B cell (primary cell): ENCODE results near the gene CLASRP. TPM values are rescaled to one million over a fixed set of nuclear protein-coding genes. Genes with fewer than 3 reads are reported as not detected.

Source experiments
- ATAC-seq: fragments of 200-7000 bp; cut with Tn5 transposase; one replicate; pipeline ENCODE4 v1.10.0; 2021; ENCODE audit warnings: low read depth, mild to moderate bottlenecking, moderate number of reproducible peaks, moderate library complexity
- CTCF ChIA-PET: fragments of 350-600 bp; sonication (Branson Sonifier 250); formaldehyde crosslinking; loops from one replicate; lab custom pipeline; 2021; ENCODE audit warnings: antibody characterized with exemption, inconsistent platforms; lab: Charles Lee
- POLR2A ChIA-PET: fragments of 350-600 bp; sonication (Branson Sonifier 250); formaldehyde crosslinking; loops from one replicate; lab custom pipeline; 2021; ENCODE audit warnings: antibody characterized with exemption; lab: Charles Lee
- DNase-seq: peaks from one replicate; pipeline ENCODE4 v3.0.0; 2013
- H2AFZ ChIP-seq: 2 replicates; pipeline ENCODE4 v1.6.1; 2012; ENCODE audit warnings: mild to moderate bottlenecking, low read depth, low read length; ENCODE audit not compliant: insufficient read depth, poor library complexity, severe bottlenecking
- H3K27ac ChIP-seq, 2 donors: 1 replicate in 1 of 2; 2 replicates in 1 of 2; pipeline ENCODE4 v1.5.1; 2012 to 2013; ENCODE audit warnings: low read length in 2 of 2, mild to moderate bottlenecking in 2 of 2, moderate library complexity in 1 of 2
- H3K27me3 ChIP-seq, 4 experiments: fragments of 200-600 bp in 1 of 4; sonication (generic) in 1 of 4; replicated peaks in 1 of 4; 1 replicate in 2 of 4; 2 replicates in 2 of 4; pipeline versions ENCODE4 v1.6.1 to v1.7.0; 2013 to 2016; ENCODE audit warnings: low read length in 3 of 4, mild to moderate bottlenecking in 2 of 4, mixed read lengths in 1 of 4, moderate library complexity in 1 of 4; ENCODE audit not compliant: insufficient read depth in 4 of 4, control insufficient read depth in 3 of 4; ENCODE audit errors: control extremely low read depth in 1 of 4
- H3K36me3 ChIP-seq, 2 experiments: replicated peaks in 1 of 2; 1 replicate in 1 of 2; 2 replicates in 1 of 2; pipeline versions ENCODE4 v1.6.1 to v1.7.1; 2013; ENCODE audit warnings: low read length in 1 of 2; ENCODE audit not compliant: insufficient read depth in 2 of 2, control insufficient read depth in 1 of 2; ENCODE audit errors: control extremely low read depth in 1 of 2, extremely low read depth in 1 of 2
- H3K4me1 ChIP-seq, 2 donors: fragments of 200-600 bp in 1 of 2; sonication (generic) in 1 of 2; 1 replicate in 1 of 2; 2 replicates in 1 of 2; pipeline versions ENCODE4 v1.5.1 to v1.6.1; 2013 to 2017; ENCODE audit warnings: low read length in 2 of 2; ENCODE audit not compliant: control insufficient read depth in 2 of 2, insufficient read depth in 2 of 2
- H3K4me2 ChIP-seq: replicated peaks from 2 replicates; pipeline ENCODE3; 2012; ENCODE audit warnings: mild to moderate bottlenecking, low read depth, low read length; ENCODE audit not compliant: poor library complexity, severe bottlenecking
- H3K4me3 ChIP-seq, 5 experiments: fragments of 200-600 bp in 1 of 5; sonication (generic) in 1 of 5; 1 replicate in 3 of 5; 2 replicates in 2 of 5; pipeline versions ENCODE4 v1.5.1 to v1.7.0; 2011 to 2016; ENCODE audit warnings: low read length in 4 of 5, mild to moderate bottlenecking in 4 of 5, low read depth in 2 of 5, control low read depth in 1 of 5, moderate library complexity in 1 of 5; ENCODE audit not compliant: insufficient read depth in 1 of 5; ENCODE audit errors: control extremely low read depth in 1 of 5, extremely low read depth in 1 of 5
- H3K79me2 ChIP-seq: fragments of 200-600 bp; sonication (generic); one replicate; pipeline ENCODE4 v1.6.0; 2016; ENCODE audit warnings: low read length; ENCODE audit not compliant: control insufficient read depth, insufficient read depth
- H3K9ac ChIP-seq: fragments of 200-600 bp; sonication (generic); 2 replicates; pipeline ENCODE4 v1.6.1; 2017; ENCODE audit warnings: mild to moderate bottlenecking, low read length, moderate library complexity
- H3K9me3 ChIP-seq, 3 donors: one replicate each; pipeline versions ENCODE4 v1.6.1 to v1.7.1; 2013; ENCODE audit warnings: low read length in 2 of 3; ENCODE audit not compliant: control insufficient read depth in 2 of 3, insufficient read depth in 1 of 3; ENCODE audit errors: control extremely low read depth in 1 of 3
- H4K20me1 ChIP-seq: 2 replicates; pipeline ENCODE4 v1.6.0; 2012; ENCODE audit warnings: mild to moderate bottlenecking, low read length; ENCODE audit not compliant: insufficient read depth, control insufficient read depth, poor library complexity, severe bottlenecking
- H3K27ac Mint-ChIP-seq: one replicate; pipeline ENCODE4 v1.8.0; 2021; ENCODE audit warnings: mixed read lengths
- H3K27me3 Mint-ChIP-seq: one replicate; pipeline ENCODE4 v1.8.0; 2021; ENCODE audit warnings: mixed read lengths
- H3K4me1 Mint-ChIP-seq: one replicate; pipeline ENCODE4 v1.8.0; 2021; ENCODE audit warnings: mixed read lengths
- H3K4me3 Mint-ChIP-seq: one replicate; pipeline ENCODE4 v1.8.0; 2021; ENCODE audit warnings: mixed read lengths
- H3K9me3 Mint-ChIP-seq: one replicate; pipeline ENCODE4 v1.8.0; 2022; ENCODE audit warnings: mixed read lengths; ENCODE audit not compliant: insufficient read depth
- EZH2 ChIP-seq: IDR thresholded peaks from 2 replicates; pipeline ENCODE4 v1.6.1; 2012; ENCODE audit warnings: borderline replicate concordance, low read depth, mild to moderate bottlenecking, moderate library complexity, low read length; ENCODE audit not compliant: insufficient read depth, poor library complexity, severe bottlenecking
- WGBS: methylation state at CpG from one replicate; pipeline ENCODE4 v1.1.5; 2013; ENCODE audit warnings: missing lambda C conversion rate; ENCODE audit not compliant: insufficient coverage; 5-methylcytosine and 5-hydroxymethylcytosine counted together
- intact Hi-C: fragments of 100-400 bp; cut with micrococcal nuclease; formaldehyde crosslinking; loops from one replicate; pipeline ENCODE4 v1.10.0; 2022
- polyA plus RNA-seq: library from polyadenylated mRNA; depleted of rRNA; stranded (reverse); fragments of >200 nt; gene quantifications from 2 replicates; pipeline ENCODE4 v1.2.3, GENCODE V29; 2012
- total RNA-seq, 2 donors: library from RNA; stranded (reverse); fragments of 120-200 nt in 1 of 2; gene quantifications; 1 replicate in 1 of 2; 2 replicates in 1 of 2; pipeline versions ENCODE4 v1.2.3 to v1.2.4, GENCODE V29; 2013 to 2022
- TF ChIP-seq, protein P1 (sequence below): fragments of 200-600 bp; IDR thresholded peaks from one replicate; pipeline ENCODE4 v1.8.0; 2022; ENCODE audit warnings: antibody characterized with exemption, mild to moderate bottlenecking

Gene CLASRP
- total and polyA plus RNA-seq, 2 donors (not counting 1 experiment from before 2014, with no cell fraction given), result 234 to 285 TPM

GRCh38 chr19:45011959-45012358 lies 26.9 kb upstream of the CLASRP start:
- H3K4me1 ChIP-seq, result peaks cover 6 to 23% of the 10 kb centered on the region in 2 donors
- POLR2A ChIA-PET, result no interaction called here
- no peak for DNase-seq
- no peaks in the 10 kb centered on the region for H3K27me3 ChIP-seq
- ATAC-seq, result no peak
- CTCF ChIA-PET, result no interaction called here
- peaks cover 25% of the 10 kb centered on the region for H4K20me1 ChIP-seq
- no peak overlapping the region for H3K4me3 ChIP-seq
- TF ChIP-seq, protein P1, sequence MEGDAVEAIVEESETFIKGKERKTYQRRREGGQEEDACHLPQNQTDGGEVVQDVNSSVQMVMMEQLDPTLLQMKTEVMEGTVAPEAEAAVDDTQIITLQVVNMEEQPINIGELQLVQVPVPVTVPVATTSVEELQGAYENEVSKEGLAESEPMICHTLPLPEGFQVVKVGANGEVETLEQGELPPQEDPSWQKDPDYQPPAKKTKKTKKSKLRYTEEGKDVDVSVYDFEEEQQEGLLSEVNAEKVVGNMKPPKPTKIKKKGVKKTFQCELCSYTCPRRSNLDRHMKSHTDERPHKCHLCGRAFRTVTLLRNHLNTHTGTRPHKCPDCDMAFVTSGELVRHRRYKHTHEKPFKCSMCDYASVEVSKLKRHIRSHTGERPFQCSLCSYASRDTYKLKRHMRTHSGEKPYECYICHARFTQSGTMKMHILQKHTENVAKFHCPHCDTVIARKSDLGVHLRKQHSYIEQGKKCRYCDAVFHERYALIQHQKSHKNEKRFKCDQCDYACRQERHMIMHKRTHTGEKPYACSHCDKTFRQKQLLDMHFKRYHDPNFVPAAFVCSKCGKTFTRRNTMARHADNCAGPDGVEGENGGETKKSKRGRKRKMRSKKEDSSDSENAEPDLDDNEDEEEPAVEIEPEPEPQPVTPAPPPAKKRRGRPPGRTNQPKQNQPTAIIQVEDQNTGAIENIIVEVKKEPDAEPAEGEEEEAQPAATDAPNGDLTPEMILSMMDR, result no peak
- no peak for TF ChIP-seq EZH2
- H3K79me2 ChIP-seq, result peaks cover 29% of the 10 kb centered on the region
- no peaks in the 10 kb centered on the region for H3K9me3 Mint-ChIP-seq
- H2AFZ ChIP-seq, result no peak overlapping the region
- no peak overlapping the region for H3K9ac ChIP-seq
- H3K4me1 Mint-ChIP-seq, result peaks cover 21% of the 10 kb centered on the region
- H3K4me2 ChIP-seq, result no peak overlapping the region
- H3K27ac Mint-ChIP-seq, result no peak overlapping the region
- H3K27me3 Mint-ChIP-seq, result no peaks in the 10 kb centered on the region
- no peaks in the 10 kb centered on the region for H3K9me3 ChIP-seq
- 98% methylated on average over 32 of the region's 42 CpGs for WGBS
- intact Hi-C loops, result no loop called here
- H3K4me3 Mint-ChIP-seq, result no peak overlapping the region
- peaks cover 1 to 48% of the 10 kb centered on the region in 2 experiments for H3K36me3 ChIP-seq
- no peak overlapping the region for H3K27ac ChIP-seq
